ENCODE measurements around the gene LRRC28. TPM values are rescaled to one million over a fixed set of nuclear protein-coding genes. Genes with fewer than 3 reads are reported as not detected.

Gene LRRC28
- total and polyA plus RNA-seq, 12 donors: 3.0 to 31.9 (median 22.5) TPM

GRCh38 chr15:99436542-99437314 lies 185.4 kb downstream of the LRRC28 start:
- no peak for ATAC-seq
- no peak overlapping the region for H3K4me3 ChIP-seq
- WGBS, 2 donors: 82 to 83% methylated on average over 21 of the region's 21 CpGs
- intact Hi-C loops (cut with DNase I): loop anchor here in 2 of 10 donors (10.0 kb wide), 1 partner anchor 128 kb away; the partner anchor contains the start of gene MEF2A (in 2 of the 2)
- DNase-seq: no peak
- no peaks in the 10 kb centered on the region for H3K9me3 ChIP-seq
- peak overlapping the region in 9 of 10 donors; percentile 55 to 84 (median 71) for H3K27ac ChIP-seq
- no peak for TF ChIP-seq CTCF (IDR thresholded peaks at IDR 0.05)
- no peaks in the 10 kb centered on the region for H3K36me3 ChIP-seq
- H3K27me3 ChIP-seq: no peaks in the 10 kb centered on the region
- H3K4me1 ChIP-seq: peaks cover 32 to 87% (median 73%) of the 10 kb centered on the region in 9 donors

- no peak for TF ChIP-seq CTCF (IDR thresholded peaks at IDR 0.05)
- Histone ChIP-seq H3K4me3 (no peak overlapping the region), H3K27ac (peak overlapping the region; percentile 55 to 84 (median 70)), H3K9me3 (no peaks in the 10 kb centered on the region), H3K4me1 (peaks cover 37 to 92% (median 77%) of the 10 kb centered on the region in 9 donors), H3K27me3 (no peaks in the 10 kb centered on the region), H3K36me3 (no peaks in the 10 kb centered on the region)
- intact Hi-C loops (cut with DNase I): loop anchor here in 2 of 10 donors (10.0 kb wide), 1 partner anchor 127 kb away; the partner anchor contains the start of gene MEF2A (in 2 of the 2)
- ATAC-seq: peak in 2 of 8 donors; percentile 6 to 7
- DNase-seq: no peak
- 69 to 84% methylated on average over 23 of the region's 23 CpGs for WGBS, 2 donors
Measured at GRCh38 chr15:99437315-99438223, 186.3 kb downstream of the LRRC28 start.

GRCh38 chr15:99438224-99438585 lies 186.9 kb downstream of the LRRC28 start:
- TF ChIP-seq CTCF (IDR thresholded peaks at IDR 0.05): no peak
- H3K36me3 ChIP-seq: no peaks in the 10 kb centered on the region
- no peak for ATAC-seq
- no peaks in the 10 kb centered on the region for H3K27me3 ChIP-seq
- intact Hi-C loops (cut with DNase I): loop anchor here in 2 of 10 donors (10.0 kb wide), 1 partner anchor 127 kb away; the partner anchor contains the start of gene MEF2A (in 2 of the 2)
- peaks cover 42 to 92% (median 77%) of the 10 kb centered on the region in 9 donors for H3K4me1 ChIP-seq
- no peak overlapping the region for H3K4me3 ChIP-seq
- H3K27ac ChIP-seq: peak overlapping the region; percentile 55 to 84 (median 70)
- no peak for DNase-seq
- WGBS, 2 donors: 84% methylated on average over 11 of the region's 11 CpGs
- no peaks in the 10 kb centered on the region for H3K9me3 ChIP-seq
